ENCODE results near the gene HOXA6. TPM values are rescaled to one million over a fixed set of nuclear protein-coding genes. Genes with fewer than 3 reads are reported as not detected.

The HOXA6 gene
- total RNA-seq, 1 donor from 2014 or later, result not detected

- no peak for DNase-seq (ENCODE audit: low spot score)
- no peak overlapping the region for H3K4me3 Mint-ChIP-seq (ENCODE audit: low read depth)
- H3K27ac Mint-ChIP-seq, result no peak overlapping the region
- H3K4me1 Mint-ChIP-seq (ENCODE audit: low read depth), result peaks cover 12% of the 10 kb centered on the region
- peaks cover 35% of the 10 kb centered on the region for H3K36me3 Mint-ChIP-seq (ENCODE audit: low read depth)
- intact Hi-C loops (cut with micrococcal nuclease), result loop anchor here (5.0 kb wide), 1 partner anchor 1306 kb away; no protein-coding TSS in a partner anchor
- H3K9me3 Mint-ChIP-seq, result no peaks in the 10 kb centered on the region
- peaks cover 84% of the 10 kb centered on the region for H3K27me3 Mint-ChIP-seq (ENCODE audit: low read depth)
These were observed 46.2 kb downstream of the HOXA6 start for GRCh38 chr7:27101171-27101956.

DNA sequence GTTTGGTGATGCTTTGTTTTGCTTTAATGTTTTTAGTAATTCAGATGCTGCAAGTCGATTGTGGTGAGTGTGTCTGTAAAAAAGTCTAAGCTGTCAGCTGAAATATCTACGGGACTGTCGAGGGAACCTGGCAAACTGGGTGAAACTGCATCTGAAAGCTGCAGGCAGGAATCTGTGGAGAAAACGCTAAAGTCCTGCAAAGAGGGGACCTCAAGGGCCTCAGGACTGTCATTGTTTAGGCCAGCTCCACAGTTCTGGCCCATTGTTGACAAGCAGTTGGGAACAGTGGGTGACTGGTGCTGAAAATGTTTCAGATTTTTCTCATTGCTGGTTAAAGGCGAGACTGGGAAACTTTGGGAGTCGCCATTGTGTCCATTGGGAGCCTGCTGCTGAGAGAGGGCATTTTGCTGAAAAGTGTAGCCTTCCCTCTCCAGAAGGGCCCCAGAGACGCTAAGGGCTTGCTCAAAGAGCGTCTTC, 46.8 kb downstream of the HOXA6 start:
- peaks cover 35% of the 10 kb centered on the region for H3K36me3 Mint-ChIP-seq (ENCODE audit: low read depth)
- H3K27me3 Mint-ChIP-seq (ENCODE audit: low read depth), result peaks cover 85% of the 10 kb centered on the region
- H3K9me3 Mint-ChIP-seq, result no peaks in the 10 kb centered on the region
- intact Hi-C loops (cut with micrococcal nuclease), result loop anchor here (5.0 kb wide), 1 partner anchor 1307 kb away; no protein-coding TSS in a partner anchor
- no peak overlapping the region for H3K27ac Mint-ChIP-seq
- no peak overlapping the region for H3K4me3 Mint-ChIP-seq (ENCODE audit: low read depth)
- peaks cover 13% of the 10 kb centered on the region for H3K4me1 Mint-ChIP-seq (ENCODE audit: low read depth)
- no peak for DNase-seq (ENCODE audit: low spot score)

GRCh38 chr7:27099453-27100370, 47.9 kb downstream of the HOXA6 start:
- Mint-ChIP-seq H3K27me3 (ENCODE audit: low read depth) (peaks cover 85% of the 10 kb centered on the region), H3K9me3 (no peaks in the 10 kb centered on the region), H3K27ac (no peak overlapping the region), H3K4me1 (ENCODE audit: low read depth) (peaks cover 21% of the 10 kb centered on the region), H3K36me3 (ENCODE audit: low read depth) (peaks cover 35% of the 10 kb centered on the region), H3K4me3 (ENCODE audit: low read depth) (no peak overlapping the region)
- intact Hi-C loops (cut with micrococcal nuclease), result loop anchor here (5.0 kb wide), 3 partner anchors 33 to 1308 kb away; partner anchors contain the start of gene HOXA4
- no peak for DNase-seq (ENCODE audit: low spot score)

DNA sequence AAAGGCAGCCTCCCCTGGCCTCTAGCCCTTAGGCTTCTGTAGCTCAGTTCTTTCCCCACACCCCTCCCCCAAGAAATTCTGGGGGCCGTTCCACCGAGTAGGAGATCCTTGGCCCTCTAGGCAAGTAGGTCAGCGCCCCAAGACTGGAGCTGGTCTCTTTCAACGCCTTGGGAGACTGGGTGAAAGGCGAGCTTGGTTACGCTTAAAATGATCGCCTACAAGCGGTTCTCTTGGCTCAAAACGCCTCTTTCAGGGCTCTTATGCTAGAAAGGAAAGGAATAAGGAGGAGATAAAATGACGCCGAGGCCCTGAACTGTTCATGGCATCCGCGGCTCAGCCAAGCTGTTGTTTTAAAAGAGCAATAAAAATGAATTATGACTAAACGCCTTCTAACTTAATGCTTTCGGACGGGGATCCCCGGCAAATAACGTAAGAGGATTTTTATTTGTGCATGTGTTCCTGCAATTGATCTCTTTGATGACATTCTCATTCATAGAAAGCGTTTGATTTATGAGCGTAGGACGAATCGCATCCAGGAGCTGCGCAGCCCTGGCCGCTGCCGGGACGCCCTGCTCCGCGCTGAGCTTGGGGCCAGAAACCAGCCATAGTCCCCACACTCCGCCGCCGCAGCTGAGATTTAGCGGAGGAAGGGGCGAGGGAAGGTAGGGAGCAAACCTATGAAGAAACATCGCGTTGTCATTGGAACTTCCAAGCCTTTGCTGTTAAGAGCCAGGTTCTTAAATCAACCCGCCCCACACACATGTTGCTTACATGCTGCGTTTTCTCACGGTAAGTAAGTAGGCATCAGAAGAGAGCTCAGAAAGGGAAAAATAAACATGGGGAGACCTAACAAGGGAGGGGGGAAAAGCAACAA, 48.8 kb downstream of the HOXA6 start:
- H3K4me1 Mint-ChIP-seq (ENCODE audit: low read depth), result peaks cover 22% of the 10 kb centered on the region
- H3K27me3 Mint-ChIP-seq (ENCODE audit: low read depth), result peaks cover 85% of the 10 kb centered on the region
- H3K27ac Mint-ChIP-seq, result no peak overlapping the region
- H3K4me3 Mint-ChIP-seq (ENCODE audit: low read depth), result no peak overlapping the region
- no peak for DNase-seq (ENCODE audit: low spot score)
- peaks cover 35% of the 10 kb centered on the region for H3K36me3 Mint-ChIP-seq (ENCODE audit: low read depth)
- intact Hi-C loops (cut with micrococcal nuclease), result loop anchor here (5.0 kb wide), 2 partner anchors 33 to 1242 kb away; partner anchors contain the start of gene HOXA4
- no peaks in the 10 kb centered on the region for H3K9me3 Mint-ChIP-seq

DNA sequence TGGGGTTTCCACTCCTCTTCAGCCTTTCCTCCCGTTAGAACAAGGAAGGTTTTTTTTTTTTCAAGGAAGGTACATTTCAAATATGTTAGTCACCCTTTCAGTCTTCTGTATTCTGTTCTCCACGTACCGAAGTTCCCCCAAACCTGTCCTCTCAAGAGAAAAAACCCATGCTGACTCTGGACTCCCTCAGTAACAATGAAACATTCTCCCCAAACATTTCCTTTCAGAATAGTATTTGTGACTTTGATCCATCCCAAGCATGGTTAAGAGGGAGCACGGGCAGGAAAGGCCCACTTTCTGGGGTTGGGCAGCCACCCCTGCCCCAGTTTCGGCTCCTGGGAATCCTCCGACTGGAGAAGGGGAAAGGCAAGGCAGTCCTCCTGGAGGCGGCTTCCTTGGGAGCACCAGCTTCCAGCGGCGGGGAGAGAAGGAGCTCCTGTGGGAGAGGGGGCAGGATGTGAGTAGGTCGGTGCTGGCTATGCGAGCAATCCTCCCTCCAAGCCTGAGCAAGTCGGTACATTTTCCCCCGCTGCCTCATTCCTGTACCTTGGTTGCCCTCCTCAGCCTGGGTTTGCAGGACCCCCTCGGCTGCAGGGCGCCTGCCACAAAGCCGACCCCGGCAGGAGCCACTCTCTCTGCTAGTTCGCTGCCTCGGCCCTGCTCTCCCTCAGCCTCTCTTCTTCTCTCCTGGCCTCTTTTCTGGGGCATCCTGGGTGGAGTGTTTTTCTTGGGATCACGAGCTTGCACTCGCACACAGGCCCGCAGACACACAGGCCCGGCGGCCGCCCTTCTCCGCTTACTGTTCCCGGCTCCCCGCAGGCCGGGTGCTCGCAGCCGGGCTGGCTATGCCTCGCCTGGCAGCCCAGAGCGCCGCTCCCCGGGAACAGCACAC, 49.6 kb downstream of the HOXA6 start:
- Mint-ChIP-seq H3K4me3 (ENCODE audit: low read depth) (peak overlapping the region; percentile 80), H3K27me3 (ENCODE audit: low read depth) (peaks cover 83% of the 10 kb centered on the region), H3K4me1 (ENCODE audit: low read depth) (peaks cover 21% of the 10 kb centered on the region), H3K36me3 (ENCODE audit: low read depth) (peaks cover 33% of the 10 kb centered on the region), H3K9me3 (no peaks in the 10 kb centered on the region), H3K27ac (no peak overlapping the region)
- no peak for DNase-seq (ENCODE audit: low spot score)
- intact Hi-C loops (cut with micrococcal nuclease), result loop anchor here (2.0 to 5.0 kb wide), 5 partner anchors 34 to 1241 kb away; partner anchors contain the start of genes HOXA4 and SKAP2

GRCh38 chr7:27096768-27097514, 50.6 kb downstream of the HOXA6 start:
- intact Hi-C loops (cut with micrococcal nuclease), result loop anchor here (2.0 to 5.0 kb wide), 5 partner anchors 35 to 1240 kb away; partner anchors contain the start of genes HOXA4 and SKAP2
- H3K4me1 Mint-ChIP-seq (ENCODE audit: low read depth), result peaks cover 16% of the 10 kb centered on the region
- peaks cover 31% of the 10 kb centered on the region for H3K36me3 Mint-ChIP-seq (ENCODE audit: low read depth)
- H3K27me3 Mint-ChIP-seq (ENCODE audit: low read depth), result peaks cover 83% of the 10 kb centered on the region
- no peak for DNase-seq (ENCODE audit: low spot score)
- H3K9me3 Mint-ChIP-seq, result no peaks in the 10 kb centered on the region
- peak overlapping the region; percentile 80 for H3K4me3 Mint-ChIP-seq (ENCODE audit: low read depth)
- no peak overlapping the region for H3K27ac Mint-ChIP-seq

GRCh38 chr7:27095897-27096767, 51.4 kb downstream of the HOXA6 start, which contains the start of gene HOXA1:
Gene HOXA1 (minus strand): TSS chr7:27096000. CDS start chr7:27095912, 88 bp downstream.
- Mint-ChIP-seq H3K36me3 (ENCODE audit: low read depth) (peaks cover 26% of the 10 kb centered on the region), H3K4me1 (ENCODE audit: low read depth) (peaks cover 16% of the 10 kb centered on the region), H3K27ac (peak within 1 kb of the TSS; percentile 21), H3K9me3 (no peaks in the 10 kb centered on the region), H3K27me3 (ENCODE audit: low read depth) (peaks cover 83% of the 10 kb centered on the region), H3K4me3 (ENCODE audit: low read depth) (peak within 1 kb of the TSS; percentile 80)
- intact Hi-C loops (cut with micrococcal nuclease), result loop anchor here (2.0 to 5.0 kb wide), 5 partner anchors 36 to 1239 kb away; partner anchors contain the start of genes HOXA4 and SKAP2
- peak; percentile 66 for DNase-seq (ENCODE audit: low spot score)

Other genes starting within 250 kb of the HOXA6 start
- 0.11 and 0.16 TPM in 2 replicates for gene HOXA1, start 51.8 kb downstream of the HOXA6 start, total RNA-seq
- gene HOXA2, start 45.1 kb downstream of the HOXA6 start, total RNA-seq, result not detected in 2 replicates
- gene HOXA4, start 17.0 kb downstream of the HOXA6 start, total RNA-seq, result not detected in 2 replicates
- gene HOXA5, start 4.1 kb downstream of the HOXA6 start, total RNA-seq, result not detected in 2 replicates
- gene HOXA3, start 4.8 kb upstream of the HOXA6 start, total RNA-seq, result not detected in 2 replicates
- gene HOXA7, start 8.9 kb upstream of the HOXA6 start, total RNA-seq, result not detected in 2 replicates
- gene HOXA9, start 17.8 kb upstream of the HOXA6 start, total RNA-seq, result not detected in 2 replicates
- not detected in 2 replicates for gene HOXA10, start 26.5 kb upstream of the HOXA6 start, total RNA-seq
- gene HOXA11, start 37.5 kb upstream of the HOXA6 start, total RNA-seq, result not detected in 2 replicates
- not detected in 2 replicates for gene HOXA13, start 52.3 kb upstream of the HOXA6 start, total RNA-seq
- gene EVX1, start 95.0 kb upstream of the HOXA6 start, total RNA-seq, result not detected in 2 replicates

Measured in activated T-helper 2 cell treated with anti-CD3 and anti-CD28 coated beads, Interferon-gamma antibody, Interleukin-2, Interleukin-4, amounts not matched to agents 10 μg/mL and 5 μg/mL and 100 μg/mL, durations not matched to agents 14 hours and 24 hours and 36 hours (primary cell).